Smooth muscle cell (in vitro differentiated cells): ENCODE data around the gene SLC27A2. TPM values are rescaled to one million over a fixed set of nuclear protein-coding genes. Genes with fewer than 3 reads are reported as not detected.

Experiments used
- DNase-seq: peaks from one replicate; lab custom pipeline; 2025; ENCODE audit not compliant: unreplicated experiment; lab: John Stamatoyannopoulos, UW
- H2AFZ ChIP-seq: fragments of 200-600 bp; sonication (generic); 2 replicates; pipeline ENCODE4 v1.6.0; 2016; ENCODE audit warnings: antibody characterized with exemption, low read depth, mild to moderate bottlenecking
- H3F3A ChIP-seq: fragments of 200-600 bp; sonication (generic); 2 replicates; pipeline ENCODE4 v1.6.0; 2017; ENCODE audit warnings: antibody characterized with exemption, low read depth
- H3K27ac ChIP-seq: fragments of 200-600 bp; sonication (generic); 2 replicates; pipeline ENCODE4 v1.5.1; 2016; ENCODE audit warnings: low read depth, mild to moderate bottlenecking
- H3K27me3 ChIP-seq: fragments of 200-600 bp; sonication (generic); 2 replicates; pipeline ENCODE4 v1.6.1; 2016; ENCODE audit warnings: low read depth, mild to moderate bottlenecking
- H3K36me3 ChIP-seq: fragments of 200-600 bp; sonication (generic); 2 replicates; pipeline ENCODE4 v1.5.1; 2016; ENCODE audit warnings: low read depth
- H3K4me1 ChIP-seq: fragments of 200-600 bp; sonication (generic); 2 replicates; pipeline ENCODE4 v1.5.1; 2016; ENCODE audit warnings: low read depth
- H3K4me2 ChIP-seq: fragments of 200-600 bp; sonication (generic); 2 replicates; pipeline ENCODE4 v1.6.0; 2016; ENCODE audit warnings: mild to moderate bottlenecking
- H3K4me3 ChIP-seq: fragments of 200-600 bp; sonication (generic); 2 replicates; pipeline ENCODE4 v1.5.1; 2016; ENCODE audit warnings: mild to moderate bottlenecking
- H3K79me2 ChIP-seq: fragments of 200-600 bp; sonication (generic); 2 replicates; pipeline ENCODE4 v1.6.0; 2016; ENCODE audit warnings: low read depth, mild to moderate bottlenecking
- H3K9ac ChIP-seq: fragments of 200-600 bp; sonication (generic); 2 replicates; pipeline ENCODE4 v1.6.0; 2016; ENCODE audit warnings: low read depth
- H3K9me3 ChIP-seq: fragments of 200-600 bp; sonication (generic); replicated peaks from 2 replicates; pipeline ENCODE4 v1.5.1; 2016; ENCODE audit warnings: low read depth
- H4K20me1 ChIP-seq: fragments of 200-600 bp; sonication (generic); 2 replicates; pipeline ENCODE4 v1.6.0; 2016; ENCODE audit warnings: low read depth
- WGBS: methylation state at CpG from one replicate; pipeline ENCODE4 v1.1.7; 2016; ENCODE audit warnings: low lambda C conversion rate; 5-methylcytosine and 5-hydroxymethylcytosine counted together
- polyA plus RNA-seq: library from polyadenylated mRNA; unstranded; fragments of >200 nt; fragmentation: Nextera tagmentation; extraction: Ambion mirVana; gene quantifications from 2 replicates; pipeline ENCODE4 v1.2.1, GENCODE V29; 2016
- total RNA-seq: library from RNA; depleted of rRNA; stranded (reverse); fragments of >200 nt; gene quantifications from 2 replicates; pipeline ENCODE4 v1.2.3, GENCODE V29; 2014
- TF ChIP-seq, protein P1 (sequence below): fragments of 200-600 bp; sonication (generic); IDR thresholded peaks from 2 replicates; pipeline ENCODE4 v1.5.1; 2017; ENCODE audit warnings: borderline replicate concordance, mild to moderate bottlenecking, antibody characterized with exemption; ENCODE audit not compliant: insufficient read depth, poor library complexity, severe bottlenecking

The SLC27A2 gene
- total and polyA plus RNA-seq, 2 experiments from 2014 or later = 1.6 TPM; not detected in 1

DNA sequence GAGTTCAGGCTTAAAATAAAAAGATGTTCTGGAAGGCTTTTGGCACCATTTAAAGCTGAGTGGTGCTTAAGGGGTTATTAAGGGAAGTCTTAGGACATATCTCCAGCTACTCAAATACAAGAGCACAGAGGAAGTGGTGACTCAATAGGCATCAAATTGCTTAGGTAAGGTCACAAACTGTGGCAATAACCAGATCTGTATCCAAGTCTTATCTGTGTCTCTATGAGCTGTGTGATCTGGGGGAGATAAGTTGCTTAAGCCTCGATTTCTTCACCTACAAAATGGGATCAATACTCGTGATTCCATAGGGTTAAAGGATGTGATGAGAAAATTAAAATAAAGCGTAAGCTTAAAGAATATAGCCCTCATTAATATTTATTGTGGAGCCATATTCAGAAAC, 75.9 kb downstream of the SLC27A2 start:
- Histone ChIP-seq H3K79me2 (no peaks in the 10 kb centered on the region), H3K9ac (no peak overlapping the region), H3F3A (no peaks in the 10 kb centered on the region), H4K20me1 (no peaks in the 10 kb centered on the region), H3K4me1 (no peaks in the 10 kb centered on the region), H3K27ac (no peak overlapping the region), H3K27me3 (peaks cover 4% of the 10 kb centered on the region), H3K4me3 (no peak overlapping the region), H2AFZ (no peak overlapping the region), H3K4me2 (no peak overlapping the region), H3K9me3 (no peaks in the 10 kb centered on the region), H3K36me3 (no peaks in the 10 kb centered on the region)
- WGBS = 73% methylated on average over 3 of the region's 3 CpGs
- TF ChIP-seq, protein P1, sequence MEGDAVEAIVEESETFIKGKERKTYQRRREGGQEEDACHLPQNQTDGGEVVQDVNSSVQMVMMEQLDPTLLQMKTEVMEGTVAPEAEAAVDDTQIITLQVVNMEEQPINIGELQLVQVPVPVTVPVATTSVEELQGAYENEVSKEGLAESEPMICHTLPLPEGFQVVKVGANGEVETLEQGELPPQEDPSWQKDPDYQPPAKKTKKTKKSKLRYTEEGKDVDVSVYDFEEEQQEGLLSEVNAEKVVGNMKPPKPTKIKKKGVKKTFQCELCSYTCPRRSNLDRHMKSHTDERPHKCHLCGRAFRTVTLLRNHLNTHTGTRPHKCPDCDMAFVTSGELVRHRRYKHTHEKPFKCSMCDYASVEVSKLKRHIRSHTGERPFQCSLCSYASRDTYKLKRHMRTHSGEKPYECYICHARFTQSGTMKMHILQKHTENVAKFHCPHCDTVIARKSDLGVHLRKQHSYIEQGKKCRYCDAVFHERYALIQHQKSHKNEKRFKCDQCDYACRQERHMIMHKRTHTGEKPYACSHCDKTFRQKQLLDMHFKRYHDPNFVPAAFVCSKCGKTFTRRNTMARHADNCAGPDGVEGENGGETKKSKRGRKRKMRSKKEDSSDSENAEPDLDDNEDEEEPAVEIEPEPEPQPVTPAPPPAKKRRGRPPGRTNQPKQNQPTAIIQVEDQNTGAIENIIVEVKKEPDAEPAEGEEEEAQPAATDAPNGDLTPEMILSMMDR = no peak
- DNase-seq = no peak

DNA sequence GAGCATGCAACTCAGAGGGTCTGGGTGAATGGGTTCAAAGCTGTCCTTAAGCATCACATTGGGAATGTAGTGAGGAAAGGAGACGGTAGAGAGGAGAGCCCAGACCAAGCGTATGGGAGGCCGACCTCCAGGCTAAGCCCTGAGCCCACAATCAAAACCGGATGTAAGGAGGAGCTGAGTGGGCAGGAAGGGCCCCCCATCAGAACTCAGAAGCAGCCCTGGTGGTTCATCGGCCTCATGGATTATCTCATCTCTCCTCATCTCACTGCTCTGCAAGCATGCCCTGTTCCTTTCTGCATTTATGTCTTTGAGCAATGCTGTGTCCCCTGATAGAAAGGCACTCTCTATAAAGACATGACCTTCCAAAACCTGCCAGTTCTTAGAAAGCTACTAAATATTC, 77.3 kb downstream of the SLC27A2 start:
- Histone ChIP-seq H3F3A (no peaks in the 10 kb centered on the region), H3K9ac (no peak overlapping the region), H3K27ac (no peak overlapping the region), H3K27me3 (no peaks in the 10 kb centered on the region), H3K4me3 (no peak overlapping the region), H4K20me1 (no peaks in the 10 kb centered on the region), H3K9me3 (no peaks in the 10 kb centered on the region), H3K36me3 (no peaks in the 10 kb centered on the region), H3K79me2 (no peaks in the 10 kb centered on the region), H3K4me2 (no peak overlapping the region), H2AFZ (no peak overlapping the region), H3K4me1 (no peaks in the 10 kb centered on the region)
- TF ChIP-seq, protein P1 = no peak
- DNase-seq = no peak
- 66% methylated on average over 5 of the region's 5 CpGs for WGBS

DNA sequence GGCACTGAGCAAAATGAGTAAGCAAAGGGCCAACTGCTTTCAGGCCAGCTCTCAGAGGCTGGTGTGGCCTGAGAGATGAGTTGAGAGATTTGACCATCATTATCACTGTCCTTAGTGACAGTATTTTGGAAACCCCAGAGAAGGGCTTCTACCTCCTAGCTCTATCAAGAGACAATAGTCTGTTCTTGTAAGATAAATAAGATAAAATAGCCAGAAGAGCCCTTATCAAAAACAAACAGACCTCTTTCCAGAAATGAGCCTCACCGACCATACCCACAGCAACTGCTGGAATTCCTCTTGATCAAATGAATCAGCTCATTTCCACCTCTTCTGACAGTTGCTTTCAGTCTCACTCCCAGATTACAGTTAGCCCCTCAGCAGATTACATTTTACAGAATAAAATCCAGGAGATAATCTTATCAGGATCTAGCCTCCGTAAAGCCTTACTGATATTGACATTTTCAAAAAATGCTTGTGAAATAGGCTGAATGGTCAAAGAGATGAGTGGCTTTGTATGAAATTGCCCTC, 79.0 kb downstream of the SLC27A2 start:
- no peak for DNase-seq
- no peaks in the 10 kb centered on the region for H3K79me2 ChIP-seq
- no peak overlapping the region for H3K9ac ChIP-seq
- no peak overlapping the region for H2AFZ ChIP-seq
- H3K36me3 ChIP-seq = no peaks in the 10 kb centered on the region
- TF ChIP-seq, protein P1 = no peak
- no peak overlapping the region for H3K4me3 ChIP-seq
- no peak overlapping the region for H3K4me2 ChIP-seq
- H3F3A ChIP-seq = no peaks in the 10 kb centered on the region
- H3K9me3 ChIP-seq = no peaks in the 10 kb centered on the region
- H4K20me1 ChIP-seq = no peaks in the 10 kb centered on the region
- peaks cover 12% of the 10 kb centered on the region for H3K27me3 ChIP-seq
- no peak overlapping the region for H3K27ac ChIP-seq
- no peaks in the 10 kb centered on the region for H3K4me1 ChIP-seq
- 38% methylated on average over 2 of the region's 2 CpGs for WGBS

DNA sequence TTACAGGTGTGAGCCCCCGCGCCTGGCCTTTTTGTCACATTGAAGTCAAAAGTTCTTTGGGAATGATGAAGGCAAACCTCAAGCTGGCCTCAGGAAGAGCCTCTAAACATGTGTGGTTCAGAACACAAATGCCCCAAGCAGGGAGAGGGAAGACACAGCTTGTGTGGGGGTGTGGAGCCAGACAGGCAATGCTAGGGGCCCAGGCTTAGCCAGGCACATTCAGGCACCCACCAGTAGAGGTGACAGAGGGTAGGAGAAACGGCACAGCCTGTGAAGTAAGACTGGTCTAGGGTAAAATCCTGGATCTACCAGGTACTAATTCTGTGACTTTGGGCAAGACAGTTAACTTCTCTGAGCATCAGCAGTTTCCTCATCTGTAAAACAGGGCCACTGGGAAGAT, 80.0 kb downstream of the SLC27A2 start:
- Histone ChIP-seq H3K27ac (no peak overlapping the region), H3K9ac (no peak overlapping the region), H3K4me2 (no peak overlapping the region), H3K4me3 (no peak overlapping the region), H3K4me1 (no peaks in the 10 kb centered on the region), H3K27me3 (peaks cover 14% of the 10 kb centered on the region), H4K20me1 (no peaks in the 10 kb centered on the region), H3F3A (no peaks in the 10 kb centered on the region), H3K79me2 (no peaks in the 10 kb centered on the region), H3K36me3 (no peaks in the 10 kb centered on the region), H2AFZ (no peak overlapping the region), H3K9me3 (no peaks in the 10 kb centered on the region)
- DNase-seq = no peak
- TF ChIP-seq, protein P1 = no peak
- WGBS = 90% methylated on average over 3 of the region's 3 CpGs
